ENCODE measurements around the gene SEC62.

DNA sequence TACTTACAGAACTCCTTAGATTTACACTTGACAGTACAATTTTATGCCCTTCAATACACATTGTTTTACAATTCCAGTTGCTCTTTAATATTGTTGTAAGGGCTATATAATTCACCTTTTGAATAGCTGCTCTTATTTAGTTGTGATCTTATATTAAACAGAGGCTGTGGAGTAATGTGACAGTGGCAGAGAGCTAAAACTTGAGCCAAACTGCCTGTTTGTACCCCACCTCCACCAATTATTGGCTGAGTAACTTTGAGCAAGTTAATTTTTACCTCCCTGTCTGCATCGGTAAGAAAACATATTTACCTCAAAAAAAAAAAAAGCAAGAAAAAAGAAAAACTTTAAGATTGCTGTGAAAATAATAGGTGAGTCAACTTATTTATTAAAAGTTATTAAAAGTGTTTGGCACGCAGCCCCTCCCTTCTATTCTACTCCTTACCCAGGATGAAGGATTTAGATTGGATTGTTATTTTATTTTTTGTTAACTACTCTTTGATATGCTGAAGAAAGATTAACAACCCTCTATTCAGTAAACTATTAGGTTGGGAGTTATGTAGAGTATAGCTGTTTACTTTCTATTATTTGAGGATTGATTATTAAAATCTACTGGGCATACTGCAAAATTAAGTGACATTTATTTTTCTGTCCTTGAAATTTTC lies 1.7 kb downstream of the SEC62 start:
- TF ChIP-seq, protein P1, sequence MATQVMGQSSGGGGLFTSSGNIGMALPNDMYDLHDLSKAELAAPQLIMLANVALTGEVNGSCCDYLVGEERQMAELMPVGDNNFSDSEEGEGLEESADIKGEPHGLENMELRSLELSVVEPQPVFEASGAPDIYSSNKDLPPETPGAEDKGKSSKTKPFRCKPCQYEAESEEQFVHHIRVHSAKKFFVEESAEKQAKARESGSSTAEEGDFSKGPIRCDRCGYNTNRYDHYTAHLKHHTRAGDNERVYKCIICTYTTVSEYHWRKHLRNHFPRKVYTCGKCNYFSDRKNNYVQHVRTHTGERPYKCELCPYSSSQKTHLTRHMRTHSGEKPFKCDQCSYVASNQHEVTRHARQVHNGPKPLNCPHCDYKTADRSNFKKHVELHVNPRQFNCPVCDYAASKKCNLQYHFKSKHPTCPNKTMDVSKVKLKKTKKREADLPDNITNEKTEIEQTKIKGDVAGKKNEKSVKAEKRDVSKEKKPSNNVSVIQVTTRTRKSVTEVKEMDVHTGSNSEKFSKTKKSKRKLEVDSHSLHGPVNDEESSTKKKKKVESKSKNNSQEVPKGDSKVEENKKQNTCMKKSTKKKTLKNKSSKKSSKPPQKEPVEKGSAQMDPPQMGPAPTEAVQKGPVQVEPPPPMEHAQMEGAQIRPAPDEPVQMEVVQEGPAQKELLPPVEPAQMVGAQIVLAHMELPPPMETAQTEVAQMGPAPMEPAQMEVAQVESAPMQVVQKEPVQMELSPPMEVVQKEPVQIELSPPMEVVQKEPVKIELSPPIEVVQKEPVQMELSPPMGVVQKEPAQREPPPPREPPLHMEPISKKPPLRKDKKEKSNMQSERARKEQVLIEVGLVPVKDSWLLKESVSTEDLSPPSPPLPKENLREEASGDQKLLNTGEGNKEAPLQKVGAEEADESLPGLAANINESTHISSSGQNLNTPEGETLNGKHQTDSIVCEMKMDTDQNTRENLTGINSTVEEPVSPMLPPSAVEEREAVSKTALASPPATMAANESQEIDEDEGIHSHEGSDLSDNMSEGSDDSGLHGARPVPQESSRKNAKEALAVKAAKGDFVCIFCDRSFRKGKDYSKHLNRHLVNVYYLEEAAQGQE (IDR thresholded peaks at IDR 0.05; ENCODE audit: insufficient replicate concordance, low read depth) = no peak
- TF ChIP-seq, protein P2, sequence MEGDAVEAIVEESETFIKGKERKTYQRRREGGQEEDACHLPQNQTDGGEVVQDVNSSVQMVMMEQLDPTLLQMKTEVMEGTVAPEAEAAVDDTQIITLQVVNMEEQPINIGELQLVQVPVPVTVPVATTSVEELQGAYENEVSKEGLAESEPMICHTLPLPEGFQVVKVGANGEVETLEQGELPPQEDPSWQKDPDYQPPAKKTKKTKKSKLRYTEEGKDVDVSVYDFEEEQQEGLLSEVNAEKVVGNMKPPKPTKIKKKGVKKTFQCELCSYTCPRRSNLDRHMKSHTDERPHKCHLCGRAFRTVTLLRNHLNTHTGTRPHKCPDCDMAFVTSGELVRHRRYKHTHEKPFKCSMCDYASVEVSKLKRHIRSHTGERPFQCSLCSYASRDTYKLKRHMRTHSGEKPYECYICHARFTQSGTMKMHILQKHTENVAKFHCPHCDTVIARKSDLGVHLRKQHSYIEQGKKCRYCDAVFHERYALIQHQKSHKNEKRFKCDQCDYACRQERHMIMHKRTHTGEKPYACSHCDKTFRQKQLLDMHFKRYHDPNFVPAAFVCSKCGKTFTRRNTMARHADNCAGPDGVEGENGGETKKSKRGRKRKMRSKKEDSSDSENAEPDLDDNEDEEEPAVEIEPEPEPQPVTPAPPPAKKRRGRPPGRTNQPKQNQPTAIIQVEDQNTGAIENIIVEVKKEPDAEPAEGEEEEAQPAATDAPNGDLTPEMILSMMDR (IDR thresholded peaks at IDR 0.05; ENCODE audit: insufficient read depth, low read length) = no peak

All from HL-60 (cell line).